Ovary (tissue), 9 donors: ENCODE measurements around the gene AQP7. TPM values are rescaled to one million over a fixed set of nuclear protein-coding genes. Genes with fewer than 3 reads are reported as not detected.

Source experiments
- DNase-seq, 5 donors: peaks; one replicate each; pipeline ENCODE4 v3.0.0-alpha.2; 2019 to 2020
- H3K27ac ChIP-seq, 2 donors: fragments of 200-600 bp; one replicate each; pipeline versions ENCODE4 v1.5.1 to v1.8.0; 2019 to 2022
- H3K27me3 ChIP-seq: fragments of 200-600 bp; one replicate; pipeline ENCODE4 v1.8.0; 2022
- H3K36me3 ChIP-seq: fragments of 200-600 bp; sonication (generic); one replicate; pipeline ENCODE4 v1.5.1; 2019
- H3K4me1 ChIP-seq: one replicate; pipeline ENCODE4 v1.8.1; 2013; ENCODE audit warnings: mild to moderate bottlenecking, moderate library complexity; ENCODE audit not compliant: insufficient read depth
- H3K4me3 ChIP-seq: fragments of 200-600 bp; sonication (generic); one replicate; pipeline ENCODE4 v1.5.1; 2017
- H3K9me3 ChIP-seq, 2 donors: fragments of 200-600 bp in 1 of 2; sonication (generic) in 1 of 2; one replicate each; pipeline versions ENCODE4 v1.5.1 to v1.8.1; 2013 to 2019; ENCODE audit warnings: mild to moderate bottlenecking in 1 of 2, moderate library complexity in 1 of 2
- CTCF ChIP-seq, 3 donors: fragments of 450-650 bp in 2 of 3; fragments of 200-600 bp in 1 of 3; IDR thresholded peaks; one replicate each; pipeline versions ENCODE4 v1.5.1 to v1.8.0; 2016 to 2022; ENCODE audit warnings: antibody characterized with exemption in 3 of 3, mild to moderate bottlenecking in 1 of 3
- EP300 ChIP-seq: sonication (generic); formaldehyde crosslinking; IDR thresholded peaks from one replicate; pipeline ENCODE4 v1.6.1; 2017; ENCODE audit warnings: antibody characterized with exemption
- POLR2A ChIP-seq: fragments of 450-650 bp; IDR thresholded peaks from one replicate; pipeline ENCODE4 v1.6.1; 2017; ENCODE audit warnings: antibody characterized with exemption, mild to moderate bottlenecking, moderate library complexity
- WGBS, 3 donors: extraction: QIAGEN DNeasy Blood & Tissue Kit in 1 of 3; methylation state at CpG; one replicate each; pipeline versions ENCODE4 v1.1.5 to v1.1.7; 2013 to 2017; 5-methylcytosine and 5-hydroxymethylcytosine counted together
- intact Hi-C, 4 donors: fragments of 100-400 bp; cut with DNase I; formaldehyde crosslinking; loops; one replicate each; pipeline versions ENCODE4 v1.11.0 to v1.15.1; 2022 to 2023
- polyA plus RNA-seq, 2 donors: library from polyadenylated mRNA; stranded (reverse); fragments of 200-250 nt in 1 of 2; fragments of 350-450 nt in 1 of 2; fragmentation: Illumina TruSeq in 1 of 2; extraction: RNeasy Lipid Tissue Mini Kit (QIAGEN cat#74804) in 1 of 2; gene quantifications; one replicate each; pipeline ENCODE4 v1.2.3, GENCODE V29; 2013 to 2014
- total RNA-seq, 7 donors: library from RNA; depleted of rRNA in 2 of 7; stranded (reverse); fragments of >200 nt in 2 of 7; fragmentation: NEBNext Ultra II Directional in 3 of 7; extraction: Animal tissue kit (Norgen Biotek cat#: 25700) in 3 of 7; gene quantifications; one replicate each; pipeline versions ENCODE4 v1.1.0 to v1.2.4, GENCODE V29; 2016 to 2023
- donor health status: DM: no; HTN: no; CAD: no; lungs with moderate emphysema.
- donor health status: DM: no; HTN: no; CAD: no.
- donor health status: Bipolar disorder and iron deficiency.
- donor health status: DM: yes; HTN: yes; CAD: no.
- donor health status: DM: no; HTN: no; CAD: no.
- donor health status: DM: yes; HTN: yes; CAD: no.

AQP7 gene
- total and polyA plus RNA-seq, 9 donors = 1.1 to 3.8 (median 2.2) TPM

- intact Hi-C loops = no loop called here
- no peak for DNase-seq
- Histone ChIP-seq H3K4me3 (no peak overlapping the region), H3K9me3 (no peaks in the 10 kb centered on the region), H3K27ac (no peak overlapping the region), H3K27me3 (no peaks in the 10 kb centered on the region), H3K4me1 (peaks cover 10% of the 10 kb centered on the region), H3K36me3 (no peaks in the 10 kb centered on the region)
- TF ChIP-seq POLR2A (no peak), CTCF (IDR thresholded peaks at IDR 0.05) (no peak), EP300 (no peak)
- 81 to 89% (median 87%) methylated on average over 10 of the region's 10 CpGs for WGBS, 3 donors
Measured at GRCh38 chr9:33443464-33444154, 41.2 kb upstream of the AQP7 start.

GRCh38 chr9:33443047-33443446 is 40.7 kb upstream of the AQP7 start:
- H3K4me1 ChIP-seq = peaks cover 10% of the 10 kb centered on the region
- H3K36me3 ChIP-seq = no peaks in the 10 kb centered on the region
- no peaks in the 10 kb centered on the region for H3K27me3 ChIP-seq
- TF ChIP-seq EP300 (no peak), POLR2A (no peak), CTCF (IDR thresholded peaks at IDR 0.05) (no peak)
- peak; percentile 56 to 80 (median 57) for DNase-seq
- H3K9me3 ChIP-seq = no peaks in the 10 kb centered on the region
- no peak overlapping the region for H3K4me3 ChIP-seq
- H3K27ac ChIP-seq = no peak overlapping the region
- 60 to 71% (median 65%) methylated on average over 9 of the region's 9 CpGs for WGBS, 3 donors
- intact Hi-C loops = no loop called here

GRCh38 chr9:33442125-33442524 is 39.8 kb upstream of the AQP7 start:
- peaks cover 7% of the 10 kb centered on the region for H3K4me1 ChIP-seq
- no peak overlapping the region for H3K4me3 ChIP-seq
- H3K27ac ChIP-seq = no peak overlapping the region
- no peaks in the 10 kb centered on the region for H3K9me3 ChIP-seq
- no peaks in the 10 kb centered on the region for H3K27me3 ChIP-seq
- no peaks in the 10 kb centered on the region for H3K36me3 ChIP-seq
- DNase-seq = no peak
- TF ChIP-seq EP300 = no peak
- no peak for TF ChIP-seq POLR2A
- no peak for TF ChIP-seq CTCF (IDR thresholded peaks at IDR 0.05)
- 92 to 98% (median 93%) methylated on average over 15 of the region's 15 CpGs for WGBS, 3 donors
- intact Hi-C loops = no loop called here

GRCh38 chr9:33440609-33441008 is 38.2 kb upstream of the AQP7 start:
- H3K27me3 ChIP-seq = no peaks in the 10 kb centered on the region
- no peak overlapping the region for H3K27ac ChIP-seq
- TF ChIP-seq EP300 = no peak
- no peak for TF ChIP-seq CTCF (IDR thresholded peaks at IDR 0.05)
- no peak for TF ChIP-seq POLR2A
- intact Hi-C loops = no loop called here
- WGBS, 3 donors = 91 to 100% (median 97%) methylated on average over 1 of the region's 1 CpG
- no peaks in the 10 kb centered on the region for H3K9me3 ChIP-seq
- H3K36me3 ChIP-seq = no peaks in the 10 kb centered on the region
- H3K4me1 ChIP-seq = peaks cover 5% of the 10 kb centered on the region
- no peak for DNase-seq
- H3K4me3 ChIP-seq = no peak overlapping the region
